HG03378 (cell line): ENCODE results near the gene FBXO7.
"Not testable (repeated sequence)": the region's sequence is repeated elsewhere in the genome, so short reads cannot be mapped to it uniquely, and the experiment has no call there.

Experiments
- ATAC-seq: cut with Tn5 transposase; IDR thresholded peaks from one replicate; pipeline ENCODE4 v1.9.1; 2021; ENCODE audit warnings: mild to moderate bottlenecking, moderate library complexity; ENCODE audit not compliant: unreplicated experiment

The FBXO7 gene

GRCh38 chr22:32474635-32475467 is at the start of gene FBXO7:
Gene FBXO7, plus strand, starts transcription at chr22:32474811. Its CDS starts 192 bp downstream, at chr22:32475003.
- ATAC-seq = peak; percentile 44

DNA sequence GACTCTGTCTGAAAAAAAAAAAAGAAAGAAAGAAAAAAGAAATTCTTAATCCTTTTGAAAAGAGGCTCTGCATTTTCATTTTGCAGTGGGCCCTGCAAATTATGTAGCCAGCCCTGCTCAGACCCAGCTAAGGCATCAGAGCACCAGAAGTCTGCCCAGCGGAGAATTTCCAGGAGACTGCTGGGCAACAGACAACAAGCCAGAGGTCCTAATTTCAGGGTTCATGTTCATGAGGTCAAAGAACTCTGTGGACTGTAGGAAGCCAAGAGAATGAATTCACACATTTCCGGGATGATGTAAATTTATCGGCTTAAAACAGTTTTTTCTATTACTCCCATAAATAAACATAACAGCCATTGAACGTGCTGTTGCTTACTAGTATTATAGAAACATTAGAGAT is 47.7 kb upstream of the FBXO7 start:
- no peak for ATAC-seq

DNA sequence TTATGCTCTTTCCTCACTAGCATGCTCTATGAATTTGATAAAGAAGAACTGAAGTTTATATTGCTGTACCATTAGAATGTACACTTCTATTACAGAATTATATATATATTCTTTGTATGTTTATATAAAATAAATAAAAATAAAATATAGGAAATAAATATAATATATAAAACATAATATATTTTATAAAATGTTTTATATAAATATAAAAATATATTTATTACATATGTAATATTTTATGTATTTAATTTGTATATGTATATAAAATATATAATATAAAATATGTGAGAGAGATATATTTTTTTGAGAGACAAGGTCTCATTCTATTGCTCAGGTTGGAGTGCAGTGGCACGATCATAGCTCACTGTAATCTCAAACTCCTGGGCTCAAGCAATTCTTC is 44.3 kb upstream of the FBXO7 start:
- no peak for ATAC-seq

- no peak for ATAC-seq
These were observed 30.5 kb upstream of the FBXO7 start for GRCh38 chr22:32444068-32444467.

- ATAC-seq = no peak
These were observed 28.3 kb upstream of the FBXO7 start for GRCh38 chr22:32446321-32446720.

DNA sequence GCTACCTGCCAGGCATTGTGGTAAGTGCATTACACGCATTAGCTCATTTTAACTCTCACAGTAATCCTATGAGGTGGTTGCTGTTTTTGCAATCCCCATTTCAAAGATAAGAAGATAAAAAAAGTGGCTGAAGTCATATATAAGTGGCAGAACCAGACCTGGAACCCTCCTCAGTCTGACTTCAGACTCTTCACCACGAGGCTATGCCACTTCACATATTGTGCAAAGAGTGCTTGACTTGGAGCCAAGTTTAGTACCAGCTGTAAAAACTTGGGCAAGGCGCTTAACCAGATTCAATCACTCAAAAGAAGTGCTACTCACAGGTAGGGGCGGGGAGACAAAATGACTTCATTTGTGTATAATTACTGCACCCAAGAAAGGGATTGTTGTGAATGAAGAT is 25.6 kb upstream of the FBXO7 start:
- no peak for ATAC-seq

GRCh38 chr22:32457031-32457430 is 17.6 kb upstream of the FBXO7 start:
- no peak for ATAC-seq

GRCh38 chr22:32462452-32462851 is 12.2 kb upstream of the FBXO7 start:
- ATAC-seq = no peak

GRCh38 chr22:32465661-32466060 is 8.9 kb upstream of the FBXO7 start:
- ATAC-seq = no peak

GRCh38 chr22:32466496-32466895 is 8.1 kb upstream of the FBXO7 start:
- no peak for ATAC-seq

DNA sequence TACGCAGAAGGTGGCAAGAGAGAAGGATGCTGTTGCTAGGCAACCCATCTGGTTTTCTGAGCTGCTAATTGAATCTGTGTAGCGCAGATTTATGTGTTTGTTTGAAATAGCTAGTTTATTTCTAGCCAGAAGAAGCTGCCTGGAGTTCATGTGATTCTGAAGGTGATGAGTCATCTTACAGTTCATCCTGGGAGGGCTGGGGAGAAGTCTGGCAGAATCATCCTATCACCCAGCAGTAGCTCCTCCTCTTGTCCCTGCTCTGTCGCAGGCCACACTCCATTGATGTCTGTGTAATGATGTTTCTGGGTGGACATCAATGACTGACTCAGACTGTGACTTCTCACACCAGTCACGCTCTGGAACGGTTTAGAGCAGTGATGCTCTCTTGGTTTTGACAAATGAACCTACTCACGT is 4.8 kb upstream of the FBXO7 start:
- no peak for ATAC-seq

GRCh38 chr22:32473388-32473952 is 1.1 kb upstream of the FBXO7 start:
- ATAC-seq = no peak

DNA sequence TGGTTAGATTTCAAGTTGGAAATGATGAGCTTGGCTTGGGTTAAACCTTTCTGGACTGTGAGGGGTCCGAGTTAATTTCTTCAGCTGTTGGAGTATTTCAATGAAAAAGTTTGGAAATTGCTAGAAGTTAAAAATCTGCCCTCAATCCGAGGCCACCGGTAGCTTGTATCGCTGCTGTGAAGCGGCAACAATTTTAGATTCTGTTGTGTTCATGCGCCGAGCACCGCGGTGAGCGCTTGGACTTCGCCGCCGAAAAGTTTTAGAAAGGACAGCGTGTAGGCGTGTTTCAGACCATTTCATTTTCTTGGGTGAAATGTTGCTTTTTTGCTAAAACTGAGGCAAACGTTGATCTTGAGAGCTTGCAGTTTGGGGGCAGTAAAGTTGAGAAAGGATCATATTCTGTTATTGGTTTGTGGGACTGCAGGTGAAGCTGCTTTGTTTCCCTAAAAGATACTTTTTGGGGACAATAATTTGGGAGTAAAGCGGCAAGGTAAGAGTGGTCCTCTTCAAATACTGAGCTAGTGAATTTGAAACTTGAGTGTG is 928 bp downstream of the FBXO7 start:
- no peak for ATAC-seq

DNA sequence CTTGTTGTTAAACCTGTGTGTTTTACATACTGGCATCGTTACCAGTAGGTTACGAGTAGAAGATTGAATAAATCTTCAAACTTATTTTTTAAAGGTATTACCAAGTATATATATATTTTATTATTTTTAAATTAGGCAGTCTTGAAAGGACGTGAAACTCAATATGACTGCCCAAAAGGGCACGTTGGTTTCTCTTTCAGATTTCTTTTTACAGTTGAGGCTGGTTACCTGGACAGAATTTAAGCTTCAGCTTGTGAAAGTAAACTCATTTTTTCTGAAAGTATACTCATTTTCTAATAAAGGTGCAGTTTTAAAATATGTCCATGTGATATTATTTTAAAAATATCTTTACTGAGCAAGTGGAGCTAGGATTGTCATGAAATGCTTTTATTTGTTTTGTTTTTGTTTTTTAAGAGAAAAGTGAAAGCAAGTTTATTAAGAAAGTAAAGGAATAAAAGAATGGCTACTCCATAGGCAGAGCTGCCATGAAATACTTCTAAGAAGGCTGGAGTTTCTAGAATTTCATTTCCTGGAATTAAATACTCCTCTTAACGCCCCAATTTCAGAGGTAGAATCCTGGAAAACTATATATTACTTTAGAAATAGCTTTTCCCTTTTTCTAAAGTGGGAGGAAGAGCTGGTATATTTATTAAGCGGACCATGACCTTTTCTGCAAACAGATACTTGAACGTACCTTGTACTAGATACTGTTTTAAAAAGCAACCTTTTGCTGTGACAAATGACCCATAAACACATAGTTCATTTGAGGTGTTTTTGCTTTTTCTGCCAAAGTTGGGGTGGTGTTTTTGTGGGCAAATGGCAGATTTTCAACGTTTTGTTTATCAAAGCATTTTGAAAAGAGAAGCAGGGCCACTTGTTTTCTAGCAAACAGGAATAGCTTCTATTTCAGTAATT is 1.9 kb downstream of the FBXO7 start:
- no peak for ATAC-seq

GRCh38 chr22:32477596-32477995 is 3.0 kb downstream of the FBXO7 start:
- ATAC-seq = no peak

DNA sequence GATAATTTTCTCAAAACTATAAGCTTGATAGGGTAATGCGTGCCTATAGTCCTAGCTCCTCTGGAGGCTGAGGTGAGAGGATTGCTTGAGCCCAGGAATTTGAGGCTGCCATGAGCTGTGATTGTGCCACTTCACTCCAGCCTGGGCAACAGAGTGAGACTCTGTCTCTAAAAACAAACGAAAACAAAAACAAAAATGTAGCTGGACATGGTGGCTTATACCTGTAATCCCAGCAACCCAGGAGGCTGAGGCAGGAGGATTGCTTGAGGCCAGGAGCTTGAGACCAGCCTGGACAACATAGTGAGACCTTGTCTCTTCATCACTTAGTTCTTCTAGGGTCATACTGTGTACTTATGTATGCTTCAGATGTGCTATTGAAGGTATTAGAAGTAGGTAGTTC is 3.9 kb downstream of the FBXO7 start:
- ATAC-seq = not testable (repeated sequence)

DNA sequence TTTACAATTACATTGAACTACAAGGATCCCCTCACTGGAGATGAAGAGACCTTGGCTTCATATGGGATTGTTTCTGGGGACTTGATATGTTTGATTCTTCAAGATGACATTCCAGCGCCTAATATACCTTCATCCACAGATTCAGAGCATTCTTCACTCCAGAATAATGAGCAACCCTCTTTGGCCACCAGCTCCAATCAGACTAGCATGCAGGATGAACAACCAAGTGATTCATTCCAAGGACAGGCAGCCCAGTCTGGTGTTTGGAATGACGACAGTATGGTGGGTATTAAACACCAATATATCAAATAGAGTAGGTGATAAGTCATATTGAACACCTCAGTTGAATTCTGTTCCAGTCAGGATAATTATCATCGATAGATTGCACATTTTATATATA is 4.4 kb downstream of the FBXO7 start:
- no peak for ATAC-seq

- no peak for ATAC-seq
These were observed 5.6 kb downstream of the FBXO7 start for GRCh38 chr22:32480238-32480637.

DNA sequence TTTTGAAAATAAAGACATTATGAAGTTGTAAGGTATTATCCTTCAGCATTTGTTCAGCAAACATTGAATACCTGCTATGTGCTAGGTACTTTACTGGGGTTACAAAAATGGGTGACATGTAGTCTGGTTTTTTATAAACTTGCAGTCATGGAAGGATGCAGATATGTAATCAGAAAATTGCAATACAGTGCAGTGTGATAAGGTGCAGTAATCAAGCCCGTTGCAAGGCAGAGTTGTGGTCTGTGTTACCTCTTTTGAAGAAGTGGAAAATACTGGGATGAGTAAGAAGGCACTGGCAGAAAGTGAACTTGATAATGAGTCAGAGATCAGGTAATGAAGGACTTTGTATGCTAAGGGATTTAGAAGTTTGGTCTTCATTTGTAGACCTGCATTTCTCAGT is 8.1 kb downstream of the FBXO7 start:
- no peak for ATAC-seq

DNA sequence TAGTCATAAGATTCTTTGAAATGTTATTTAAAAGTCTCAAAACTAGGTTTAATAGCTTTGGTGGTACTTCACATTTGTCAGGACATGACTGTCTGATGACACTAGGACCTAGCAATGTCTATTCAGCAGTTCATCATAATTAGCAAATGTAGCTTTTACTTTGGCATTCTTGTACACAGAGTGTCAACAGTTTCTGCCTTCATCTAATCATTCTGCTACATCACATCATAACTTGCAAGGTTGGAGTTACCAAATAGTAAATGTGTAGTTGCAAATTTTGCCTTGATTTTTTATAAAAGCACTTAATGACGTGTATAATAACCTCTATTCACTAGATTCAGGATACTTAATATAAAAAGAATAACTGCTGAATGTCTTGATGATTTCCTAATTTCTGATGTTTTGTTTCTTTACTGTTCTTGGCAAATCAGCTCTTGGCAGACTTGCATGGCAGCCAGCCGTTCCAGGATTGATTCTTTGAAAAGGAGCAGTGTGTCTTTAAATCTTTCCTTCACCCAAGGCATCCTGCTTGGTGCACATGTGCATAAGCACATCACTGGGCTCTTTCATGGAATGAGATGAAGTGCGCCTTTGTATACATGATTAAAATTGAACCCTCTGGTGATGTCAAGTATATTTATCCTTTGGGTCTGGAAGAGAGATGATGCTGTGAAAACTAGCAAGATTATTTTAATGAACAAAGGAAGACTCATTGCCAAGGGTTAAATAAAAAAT is 12.2 kb downstream of the FBXO7 start:
- ATAC-seq = no peak

DNA sequence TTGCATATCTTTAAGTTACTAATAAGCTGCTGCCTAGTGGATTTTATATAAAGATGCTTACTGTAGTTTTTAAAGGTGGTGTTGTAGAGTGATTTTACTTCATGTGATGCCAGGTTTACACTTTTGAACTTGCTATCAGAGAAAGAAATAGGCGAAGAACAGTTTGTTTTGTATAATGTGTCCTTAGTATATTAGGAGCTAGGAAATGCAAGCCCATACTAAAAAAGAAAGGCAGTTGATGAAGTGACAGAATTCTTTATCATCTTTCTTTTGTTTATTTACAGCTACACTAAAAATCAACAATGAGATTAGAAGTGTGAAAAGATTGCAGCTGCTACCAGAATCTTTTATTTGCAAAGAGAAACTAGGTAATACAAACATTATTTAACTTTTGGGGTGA is 12.8 kb downstream of the FBXO7 start:
- ATAC-seq = no peak
